Measurements from ENCODE around the gene MEIS3. TPM values are rescaled to one million over a fixed set of nuclear protein-coding genes. Genes with fewer than 3 reads are reported as not detected.
"Not testable (repeated sequence)": the region's sequence is repeated elsewhere in the genome, so short reads cannot be mapped to it uniquely, and the experiment has no call there.

Gene MEIS3
- total RNA-seq, 1 donor from 2014 or later: 11.3 TPM

- TF ChIP-seq, protein P1, sequence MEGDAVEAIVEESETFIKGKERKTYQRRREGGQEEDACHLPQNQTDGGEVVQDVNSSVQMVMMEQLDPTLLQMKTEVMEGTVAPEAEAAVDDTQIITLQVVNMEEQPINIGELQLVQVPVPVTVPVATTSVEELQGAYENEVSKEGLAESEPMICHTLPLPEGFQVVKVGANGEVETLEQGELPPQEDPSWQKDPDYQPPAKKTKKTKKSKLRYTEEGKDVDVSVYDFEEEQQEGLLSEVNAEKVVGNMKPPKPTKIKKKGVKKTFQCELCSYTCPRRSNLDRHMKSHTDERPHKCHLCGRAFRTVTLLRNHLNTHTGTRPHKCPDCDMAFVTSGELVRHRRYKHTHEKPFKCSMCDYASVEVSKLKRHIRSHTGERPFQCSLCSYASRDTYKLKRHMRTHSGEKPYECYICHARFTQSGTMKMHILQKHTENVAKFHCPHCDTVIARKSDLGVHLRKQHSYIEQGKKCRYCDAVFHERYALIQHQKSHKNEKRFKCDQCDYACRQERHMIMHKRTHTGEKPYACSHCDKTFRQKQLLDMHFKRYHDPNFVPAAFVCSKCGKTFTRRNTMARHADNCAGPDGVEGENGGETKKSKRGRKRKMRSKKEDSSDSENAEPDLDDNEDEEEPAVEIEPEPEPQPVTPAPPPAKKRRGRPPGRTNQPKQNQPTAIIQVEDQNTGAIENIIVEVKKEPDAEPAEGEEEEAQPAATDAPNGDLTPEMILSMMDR (IDR thresholded peaks at IDR 0.05; ENCODE audit: insufficient read depth, low read length, severe bottlenecking): no peak
- H3K27me3 ChIP-seq (ENCODE audit: control insufficient read depth, insufficient read depth, low read length): no peaks in the 10 kb centered on the region
- no peak for FAIRE-seq
- peaks cover 32% of the 10 kb centered on the region for H3K36me3 ChIP-seq (ENCODE audit: control insufficient read depth, insufficient read depth, low read length)
- H3K4me3 ChIP-seq (ENCODE audit: low read depth, low read length): no peak overlapping the region
- DNase-seq (ENCODE audit: low read depth): no peak
Measured at GRCh38 chr19:47371261-47371660, 48.1 kb downstream of the MEIS3 start.

GRCh38 chr19:47370045-47370611 is 49.2 kb downstream of the MEIS3 start:
- TF ChIP-seq, protein P1 (IDR thresholded peaks at IDR 0.05; ENCODE audit: insufficient read depth, low read length, severe bottlenecking): no peak
- peak; percentile 27 for DNase-seq (ENCODE audit: low read depth)
- no peak for FAIRE-seq
- H3K4me3 ChIP-seq (ENCODE audit: low read depth, low read length): no peak overlapping the region
- H3K36me3 ChIP-seq (ENCODE audit: control insufficient read depth, insufficient read depth, low read length): peaks cover 29% of the 10 kb centered on the region
- no peaks in the 10 kb centered on the region for H3K27me3 ChIP-seq (ENCODE audit: control insufficient read depth, insufficient read depth, low read length)

DNA sequence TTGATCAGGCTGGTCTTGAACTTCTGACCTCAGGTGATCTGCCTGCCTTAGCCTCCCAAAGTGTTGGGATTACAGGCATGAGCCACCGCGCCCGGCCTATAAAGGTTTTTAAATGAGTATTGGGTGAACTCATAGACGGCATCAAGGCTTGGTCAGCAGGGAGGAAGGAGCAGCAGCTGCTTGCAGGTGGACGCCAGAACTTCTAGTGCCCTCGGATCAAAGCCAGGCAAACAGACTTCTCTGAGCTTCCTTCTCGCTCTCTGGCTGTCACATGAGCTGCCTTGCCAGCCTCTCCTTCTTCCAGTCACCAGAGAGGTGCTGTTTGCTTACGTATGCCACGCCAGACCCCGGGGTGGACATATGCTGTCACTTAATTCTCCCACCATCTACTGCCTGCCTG is 53.9 kb downstream of the MEIS3 start:
- not testable (repeated sequence) for H3K4me3 ChIP-seq (ENCODE audit: low read depth, low read length); DNase-seq (ENCODE audit: low read depth); FAIRE-seq; H3K27me3 ChIP-seq (ENCODE audit: control insufficient read depth, insufficient read depth, low read length)
- peaks cover 22% of the 10 kb centered on the region for H3K36me3 ChIP-seq (ENCODE audit: control insufficient read depth, insufficient read depth, low read length)

DNA sequence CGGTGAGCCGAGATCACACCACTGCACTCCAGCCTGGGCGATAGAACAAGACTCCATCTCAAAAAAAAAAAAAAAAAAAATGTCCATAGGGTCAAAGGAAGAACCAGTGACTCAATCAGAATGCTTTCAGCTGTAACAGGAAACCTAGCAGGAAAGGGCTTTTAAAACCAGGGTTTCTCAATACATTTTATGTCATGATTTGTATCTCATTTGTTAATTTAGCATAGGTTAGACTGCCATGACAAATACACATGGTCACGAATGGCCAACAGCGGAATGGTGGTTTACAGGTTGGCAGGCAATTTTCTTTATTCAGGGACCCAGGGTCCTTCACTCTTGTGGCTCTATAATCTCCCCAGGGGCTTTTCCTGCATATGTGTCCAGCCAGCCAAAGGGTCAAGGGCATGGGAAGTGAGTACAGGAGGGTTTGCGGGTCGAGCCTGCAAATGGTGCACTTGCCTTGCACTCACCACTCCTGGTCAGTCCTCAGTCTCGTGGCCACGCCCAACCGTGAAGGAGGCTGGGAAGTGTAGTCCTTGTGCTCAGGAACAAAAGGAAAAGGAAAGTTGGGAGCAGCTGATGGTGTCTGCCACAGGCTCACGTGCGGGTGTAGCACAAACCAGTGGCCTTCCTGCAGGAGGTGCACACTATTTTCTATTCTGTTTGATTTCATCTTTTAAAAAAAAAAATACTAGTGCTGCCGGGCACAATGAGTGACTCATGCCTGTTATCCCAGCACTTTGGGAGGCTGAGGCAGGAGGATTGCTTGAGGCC is 55.4 kb downstream of the MEIS3 start:
- no peak for FAIRE-seq
- Histone ChIP-seq H3K27me3 (ENCODE audit: control insufficient read depth, insufficient read depth, low read length) (no peaks in the 10 kb centered on the region), H3K36me3 (ENCODE audit: control insufficient read depth, insufficient read depth, low read length) (peaks cover 23% of the 10 kb centered on the region), H3K4me3 (ENCODE audit: low read depth, low read length) (no peak overlapping the region)
- TF ChIP-seq, protein P1 (IDR thresholded peaks at IDR 0.05; ENCODE audit: insufficient read depth, low read length, severe bottlenecking): no peak
- peak; percentile 66 for DNase-seq (ENCODE audit: low read depth)

DNA sequence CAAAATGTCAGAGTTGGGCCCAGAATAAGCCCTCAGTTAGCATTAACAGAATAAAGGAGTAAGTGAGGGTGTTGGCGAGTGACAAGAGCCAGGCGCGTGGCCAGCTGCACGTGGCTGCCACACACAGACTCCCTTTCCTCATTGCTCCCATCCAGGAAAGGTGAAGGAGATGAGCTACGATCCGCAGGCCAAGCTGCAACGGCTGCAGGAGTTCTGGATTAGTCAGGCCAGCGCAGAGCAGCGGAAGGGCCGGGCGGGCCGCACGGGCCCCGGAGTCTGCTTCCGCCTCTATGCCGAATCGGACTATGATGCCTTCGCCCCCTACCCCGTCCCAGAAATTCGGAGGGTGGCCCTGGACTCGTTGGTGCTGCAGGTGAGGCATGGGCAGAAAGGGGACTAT is 57.0 kb downstream of the MEIS3 start:
- TF ChIP-seq, protein P1 (IDR thresholded peaks at IDR 0.05; ENCODE audit: insufficient read depth, low read length, severe bottlenecking): no peak
- H3K36me3 ChIP-seq (ENCODE audit: control insufficient read depth, insufficient read depth, low read length): peaks cover 31% of the 10 kb centered on the region
- no peaks in the 10 kb centered on the region for H3K27me3 ChIP-seq (ENCODE audit: control insufficient read depth, insufficient read depth, low read length)
- FAIRE-seq: no peak
- H3K4me3 ChIP-seq (ENCODE audit: low read depth, low read length): no peak overlapping the region
- no peak for DNase-seq (ENCODE audit: low read depth)

DNA sequence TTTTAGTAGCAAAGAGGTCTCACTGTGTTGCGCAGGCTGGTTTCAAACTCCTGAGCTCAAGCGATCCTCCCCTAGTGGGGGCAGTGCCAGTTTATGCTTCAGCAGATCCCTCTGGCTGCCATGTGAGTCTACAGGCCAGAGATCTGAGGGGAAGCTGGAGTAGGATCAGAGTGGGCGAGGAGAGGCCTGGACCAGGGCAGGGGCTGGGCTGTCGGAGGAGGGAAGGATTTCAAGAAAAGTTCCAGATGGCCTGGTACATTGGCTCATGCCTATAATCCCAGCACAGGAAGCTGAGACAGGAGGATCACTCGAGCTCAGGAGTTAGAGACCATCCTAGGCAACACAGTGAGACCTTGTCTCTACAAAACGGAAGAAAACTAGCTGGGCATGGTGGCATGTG is 60.4 kb downstream of the MEIS3 start:
- H3K27me3 ChIP-seq (ENCODE audit: control insufficient read depth, insufficient read depth, low read length): no peaks in the 10 kb centered on the region
- no peak overlapping the region for H3K4me3 ChIP-seq (ENCODE audit: low read depth, low read length)
- TF ChIP-seq, protein P1 (IDR thresholded peaks at IDR 0.05; ENCODE audit: insufficient read depth, low read length, severe bottlenecking): no peak
- FAIRE-seq (no peak), DNase-seq (ENCODE audit: low read depth) (no peak)
- peaks cover 32% of the 10 kb centered on the region for H3K36me3 ChIP-seq (ENCODE audit: control insufficient read depth, insufficient read depth, low read length)

Data from bronchial epithelial cell (primary cell).